ENCODE measurements around the gene IL22. TPM values are rescaled to one million over a fixed set of nuclear protein-coding genes. Genes with fewer than 3 reads are reported as not detected.

The IL22 gene
- total and polyA plus RNA-seq, 7 donors: 1.2 TPM; not detected in 6

DNA sequence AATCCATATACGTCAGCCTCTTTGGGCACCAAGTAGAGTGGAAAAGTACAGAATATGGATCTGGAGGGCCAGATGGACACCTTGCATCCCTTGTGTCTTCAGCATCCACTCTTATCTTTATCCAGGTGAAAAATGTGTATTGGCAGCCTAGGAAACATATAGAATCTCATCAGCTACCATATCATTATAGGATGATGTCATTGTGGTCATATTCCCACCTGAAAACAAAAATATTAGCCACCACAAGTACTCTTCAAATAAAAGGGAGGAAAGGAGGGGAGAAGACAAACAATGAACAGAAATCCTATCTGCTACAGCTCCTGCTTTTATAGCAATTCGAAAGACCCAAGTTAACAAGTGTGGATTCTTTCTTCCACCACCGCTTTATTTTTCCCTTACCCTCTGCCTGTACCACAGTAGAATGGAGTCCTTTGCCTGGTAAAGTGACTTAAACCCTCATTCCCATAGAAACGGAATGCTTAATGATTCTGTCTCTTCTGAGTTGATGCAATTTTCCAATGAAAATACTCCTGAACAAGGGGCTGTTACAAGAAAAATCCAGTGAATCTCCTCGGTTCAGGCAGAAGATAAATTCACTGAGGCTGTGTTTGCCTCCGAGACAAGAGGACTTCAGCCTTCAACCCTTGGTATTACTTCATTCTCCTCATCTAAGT lies 14.0 kb downstream of the IL22 start:
- H3K4me1 ChIP-seq: peaks cover 0 to 45% (median 36%) of the 10 kb centered on the region in 4 donors
- H3K36me3 ChIP-seq: no peaks in the 10 kb centered on the region
- 93 to 94% methylated on average over 6 of the region's 6 CpGs for WGBS, 2 donors
- H3K27ac ChIP-seq: peak overlapping the region in 3 of 4 donors; percentile 67 to 72 (median 70)
- H3K4me3 ChIP-seq: no peak overlapping the region
- H3K27me3 ChIP-seq: no peaks in the 10 kb centered on the region
- H3K9me3 ChIP-seq: no peaks in the 10 kb centered on the region
- no peak for DNase-seq
- TF ChIP-seq, protein P1, sequence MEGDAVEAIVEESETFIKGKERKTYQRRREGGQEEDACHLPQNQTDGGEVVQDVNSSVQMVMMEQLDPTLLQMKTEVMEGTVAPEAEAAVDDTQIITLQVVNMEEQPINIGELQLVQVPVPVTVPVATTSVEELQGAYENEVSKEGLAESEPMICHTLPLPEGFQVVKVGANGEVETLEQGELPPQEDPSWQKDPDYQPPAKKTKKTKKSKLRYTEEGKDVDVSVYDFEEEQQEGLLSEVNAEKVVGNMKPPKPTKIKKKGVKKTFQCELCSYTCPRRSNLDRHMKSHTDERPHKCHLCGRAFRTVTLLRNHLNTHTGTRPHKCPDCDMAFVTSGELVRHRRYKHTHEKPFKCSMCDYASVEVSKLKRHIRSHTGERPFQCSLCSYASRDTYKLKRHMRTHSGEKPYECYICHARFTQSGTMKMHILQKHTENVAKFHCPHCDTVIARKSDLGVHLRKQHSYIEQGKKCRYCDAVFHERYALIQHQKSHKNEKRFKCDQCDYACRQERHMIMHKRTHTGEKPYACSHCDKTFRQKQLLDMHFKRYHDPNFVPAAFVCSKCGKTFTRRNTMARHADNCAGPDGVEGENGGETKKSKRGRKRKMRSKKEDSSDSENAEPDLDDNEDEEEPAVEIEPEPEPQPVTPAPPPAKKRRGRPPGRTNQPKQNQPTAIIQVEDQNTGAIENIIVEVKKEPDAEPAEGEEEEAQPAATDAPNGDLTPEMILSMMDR (IDR thresholded peaks at IDR 0.05): no peak
- TF ChIP-seq POLR2AphosphoS5 (IDR thresholded peaks at IDR 0.05) (no peak), POLR2A (IDR thresholded peaks at IDR 0.05) (no peak)
- intact Hi-C loops (cut with DNase I): no loop called here

DNA sequence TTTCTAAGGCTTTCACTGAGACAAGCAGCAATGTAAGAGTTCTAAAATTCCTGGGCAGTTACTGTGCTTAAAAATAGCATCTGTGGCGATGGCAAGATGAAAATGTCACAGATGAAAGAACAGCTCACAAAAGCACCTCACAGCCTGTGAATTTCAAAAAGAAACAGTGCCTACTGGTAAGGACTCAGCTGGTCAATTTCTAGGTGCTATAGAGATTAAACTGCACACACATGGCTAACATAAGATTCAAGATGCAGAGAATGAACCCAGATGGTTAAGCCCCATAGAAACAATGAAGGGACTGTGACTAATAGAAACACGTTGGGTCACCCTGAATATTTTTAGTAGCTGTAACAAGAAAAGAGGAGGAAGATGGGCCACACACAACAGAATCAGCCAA lies 15.8 kb downstream of the IL22 start:
- DNase-seq: no peak
- Histone ChIP-seq H3K4me3 (no peak overlapping the region), H3K4me1 (peaks cover 0 to 44% (median 34%) of the 10 kb centered on the region in 4 donors), H3K27me3 (no peaks in the 10 kb centered on the region), H3K27ac (peak overlapping the region in 3 of 4 donors; percentile 58 to 70 (median 69)), H3K36me3 (no peaks in the 10 kb centered on the region), H3K9me3 (no peaks in the 10 kb centered on the region)
- intact Hi-C loops (cut with DNase I): no loop called here
- TF ChIP-seq EP300 (IDR thresholded peaks at IDR 0.05): no peak
- no peak for TF ChIP-seq POLR2AphosphoS5 (IDR thresholded peaks at IDR 0.05)
- no peak for TF ChIP-seq POLR2A (IDR thresholded peaks at IDR 0.05)
- TF ChIP-seq, protein P1 (IDR thresholded peaks at IDR 0.05): no peak
- 52 to 78% methylated on average over 2 of the region's 2 CpGs for WGBS, 2 donors

DNA sequence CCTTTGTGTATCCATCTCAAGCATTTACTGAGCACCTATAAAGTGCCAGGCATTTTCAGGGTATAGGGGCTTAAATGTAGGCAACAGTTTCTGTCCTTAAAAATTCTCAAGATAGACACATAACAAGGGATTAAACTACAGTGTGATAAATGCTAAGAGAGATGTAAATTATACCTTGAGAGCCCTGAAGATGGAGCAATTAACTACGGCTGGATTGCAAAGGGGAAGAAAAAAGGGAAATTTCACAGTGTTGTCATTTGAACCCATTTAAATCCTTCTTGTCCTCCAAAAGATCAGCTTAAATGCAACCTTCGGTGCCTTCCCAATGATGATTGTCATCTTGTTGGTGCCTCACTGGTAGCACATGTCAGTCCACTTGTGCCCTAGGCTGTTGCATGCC lies 16.3 kb downstream of the IL22 start:
- DNase-seq: no peak
- no peak for TF ChIP-seq POLR2A (IDR thresholded peaks at IDR 0.05)
- TF ChIP-seq, protein P1 (IDR thresholded peaks at IDR 0.05): no peak
- no peak for TF ChIP-seq EP300 (IDR thresholded peaks at IDR 0.05)
- no peak for TF ChIP-seq POLR2AphosphoS5 (IDR thresholded peaks at IDR 0.05)
- Histone ChIP-seq H3K9me3 (no peaks in the 10 kb centered on the region), H3K36me3 (no peaks in the 10 kb centered on the region), H3K4me1 (peaks cover 0 to 44% (median 34%) of the 10 kb centered on the region in 4 donors), H3K27me3 (no peaks in the 10 kb centered on the region), H3K27ac (peak overlapping the region in 3 of 4 donors; percentile 58 to 70 (median 69)), H3K4me3 (peak overlapping the region in 3 of 4 donors; percentile 6 to 36 (median 29))
- WGBS, 2 donors: 79 to 89% methylated on average over 2 of the region's 2 CpGs
- intact Hi-C loops (cut with DNase I): no loop called here

DNA sequence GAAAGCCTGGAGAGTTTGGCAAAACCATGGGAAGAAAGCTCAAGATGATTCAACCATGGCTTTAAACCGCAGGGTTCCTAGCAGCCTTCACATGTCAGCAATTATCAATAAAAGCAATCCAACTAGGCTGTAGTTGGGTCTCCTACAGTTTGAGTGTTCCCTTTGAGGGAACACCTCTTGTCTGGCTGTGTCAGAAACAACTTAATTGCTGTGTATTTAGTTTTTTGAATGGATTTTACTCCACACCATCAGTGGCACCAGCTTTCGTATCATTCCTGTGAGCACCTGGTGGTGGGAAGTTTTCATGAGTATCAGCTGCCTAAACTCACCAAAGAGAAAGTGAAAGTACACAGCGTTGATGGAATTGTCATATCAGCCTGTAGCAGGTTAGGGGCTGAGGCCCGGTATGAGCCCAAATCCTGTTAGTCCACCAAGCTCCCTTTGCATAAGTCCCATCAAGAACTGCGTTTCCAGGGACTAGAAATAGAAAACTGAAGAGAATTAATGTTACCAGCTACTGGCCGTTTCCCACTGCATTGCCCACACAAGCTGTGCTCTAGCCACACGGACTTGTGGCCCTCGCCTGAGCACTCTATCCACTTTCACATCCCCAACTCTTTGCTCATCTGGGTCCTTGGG lies 16.9 kb downstream of the IL22 start:
- no peaks in the 10 kb centered on the region for H3K36me3 ChIP-seq
- peak overlapping the region in 3 of 4 donors; percentile 6 to 36 (median 29) for H3K4me3 ChIP-seq
- no peak for DNase-seq
- H3K9me3 ChIP-seq: no peaks in the 10 kb centered on the region
- peaks cover 0 to 45% (median 36%) of the 10 kb centered on the region in 4 donors for H3K4me1 ChIP-seq
- H3K27me3 ChIP-seq: no peaks in the 10 kb centered on the region
- H3K27ac ChIP-seq: peak overlapping the region in 3 of 4 donors; percentile 58 to 70 (median 69)
- TF ChIP-seq POLR2AphosphoS5 (IDR thresholded peaks at IDR 0.05): no peak
- TF ChIP-seq POLR2A (IDR thresholded peaks at IDR 0.05): no peak
- TF ChIP-seq, protein P1 (IDR thresholded peaks at IDR 0.05): no peak
- TF ChIP-seq EP300 (IDR thresholded peaks at IDR 0.05): no peak
- 43 to 44% methylated on average over 8 of the region's 8 CpGs for WGBS, 2 donors
- intact Hi-C loops (cut with DNase I): no loop called here
